Choroid plexus epithelial cell (primary cell): Measurements from ENCODE around the gene NOP53.

Experiments used
- DNase-seq: peaks from one replicate; pipeline ENCODE4 v3.0.0-alpha.2; 2010; ENCODE audit warnings: low read depth
- H3K4me3 ChIP-seq: 2 replicates; pipeline ENCODE4 v1.5.1; 2011; ENCODE audit warnings: low read depth, mild to moderate bottlenecking, control low read depth, low read length, moderate library complexity
- CTCF ChIP-seq: conservative IDR thresholded peaks from 2 replicates; pipeline ENCODE4 v1.5.1; 2011; ENCODE audit warnings: low read depth, mild to moderate bottlenecking, control low read depth, inconsistent platforms, low read length, moderate library complexity

The NOP53 gene

DNA sequence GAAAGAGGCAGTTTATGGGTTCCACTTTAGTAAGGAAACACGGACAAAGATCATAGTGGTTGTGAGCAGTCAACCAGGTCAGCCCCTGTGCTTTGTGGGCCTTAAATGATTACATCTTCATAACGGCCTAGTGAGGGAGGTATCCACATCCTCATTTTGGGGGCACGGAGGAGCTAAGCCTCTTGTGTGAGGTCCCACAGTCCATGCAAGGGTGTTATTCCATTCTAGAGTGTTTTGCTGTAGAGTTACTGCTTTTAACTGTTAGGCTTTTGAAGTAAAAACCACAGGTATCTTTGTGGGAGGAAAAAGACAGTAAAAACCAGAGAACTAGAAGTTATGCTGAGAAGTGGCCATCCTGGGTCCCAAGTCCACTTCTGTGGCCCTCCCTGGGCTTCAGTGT is 4.0 kb downstream of the NOP53 start:
- H3K4me3 ChIP-seq = no peak overlapping the region
- no peak for DNase-seq
- TF ChIP-seq CTCF = no peak

DNA sequence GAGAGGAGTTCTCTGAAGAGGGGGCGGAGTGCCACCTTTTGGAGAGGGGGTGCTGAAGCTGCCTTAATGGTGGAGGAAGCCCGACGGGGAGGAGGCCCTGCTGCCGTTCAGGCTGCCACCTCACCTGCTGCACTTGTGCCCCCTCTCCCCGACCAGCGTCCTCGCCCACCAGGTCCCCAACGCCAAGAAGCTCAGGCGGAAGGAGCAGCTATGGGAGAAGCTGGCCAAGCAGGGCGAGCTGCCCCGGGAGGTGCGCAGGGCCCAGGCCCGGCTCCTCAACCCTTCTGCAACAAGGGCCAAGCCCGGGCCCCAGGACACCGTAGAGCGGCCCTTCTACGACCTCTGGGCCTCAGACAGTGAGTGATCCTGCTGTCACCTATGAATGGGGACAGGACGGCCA is 5.4 kb downstream of the NOP53 start:
- DNase-seq = no peak
- no peak for TF ChIP-seq CTCF
- H3K4me3 ChIP-seq = no peak overlapping the region

DNA sequence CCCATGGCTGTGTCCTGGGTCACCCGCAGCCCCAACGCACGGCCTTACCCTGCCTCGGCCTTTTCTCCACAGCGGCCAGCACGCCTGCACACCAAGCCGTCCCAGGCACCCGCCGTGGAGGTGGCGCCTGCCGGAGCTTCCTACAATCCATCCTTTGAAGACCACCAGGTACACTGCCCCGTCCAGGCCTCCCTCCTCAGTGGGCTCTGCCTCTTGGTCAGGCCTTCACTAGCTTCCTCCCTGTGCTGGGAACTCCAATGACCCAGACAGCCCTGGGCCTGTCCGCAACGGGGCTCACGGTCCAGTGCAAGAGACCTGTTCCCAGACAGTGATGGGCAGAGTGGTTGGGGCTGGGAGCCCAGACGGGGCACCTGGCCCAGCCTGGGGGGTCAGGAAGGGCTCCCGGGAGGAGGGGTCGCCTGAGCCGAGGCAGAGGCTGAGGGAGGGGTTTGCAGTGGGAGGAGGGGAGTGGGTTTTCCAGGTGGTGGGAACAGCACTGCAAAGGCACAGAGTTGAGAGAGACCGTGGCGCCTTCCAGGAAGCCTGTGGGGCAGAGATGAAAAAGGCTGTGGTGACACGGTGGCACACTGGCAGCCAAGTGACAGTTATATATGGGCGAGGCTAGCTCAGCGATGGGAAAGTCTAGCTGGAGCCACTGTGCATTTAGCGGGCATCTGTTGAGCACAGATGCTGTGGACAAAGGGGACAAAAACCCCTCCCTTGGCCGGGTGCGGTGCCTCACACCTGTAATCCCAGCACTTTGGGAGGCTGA is 7.3 kb downstream of the NOP53 start:
- TF ChIP-seq CTCF = no peak
- DNase-seq = no peak
- no peak overlapping the region for H3K4me3 ChIP-seq

- no peak for TF ChIP-seq CTCF
- DNase-seq = no peak
- H3K4me3 ChIP-seq = no peak overlapping the region
Measured at GRCh38 chr19:47754206-47755064, 9.1 kb downstream of the NOP53 start.

DNA sequence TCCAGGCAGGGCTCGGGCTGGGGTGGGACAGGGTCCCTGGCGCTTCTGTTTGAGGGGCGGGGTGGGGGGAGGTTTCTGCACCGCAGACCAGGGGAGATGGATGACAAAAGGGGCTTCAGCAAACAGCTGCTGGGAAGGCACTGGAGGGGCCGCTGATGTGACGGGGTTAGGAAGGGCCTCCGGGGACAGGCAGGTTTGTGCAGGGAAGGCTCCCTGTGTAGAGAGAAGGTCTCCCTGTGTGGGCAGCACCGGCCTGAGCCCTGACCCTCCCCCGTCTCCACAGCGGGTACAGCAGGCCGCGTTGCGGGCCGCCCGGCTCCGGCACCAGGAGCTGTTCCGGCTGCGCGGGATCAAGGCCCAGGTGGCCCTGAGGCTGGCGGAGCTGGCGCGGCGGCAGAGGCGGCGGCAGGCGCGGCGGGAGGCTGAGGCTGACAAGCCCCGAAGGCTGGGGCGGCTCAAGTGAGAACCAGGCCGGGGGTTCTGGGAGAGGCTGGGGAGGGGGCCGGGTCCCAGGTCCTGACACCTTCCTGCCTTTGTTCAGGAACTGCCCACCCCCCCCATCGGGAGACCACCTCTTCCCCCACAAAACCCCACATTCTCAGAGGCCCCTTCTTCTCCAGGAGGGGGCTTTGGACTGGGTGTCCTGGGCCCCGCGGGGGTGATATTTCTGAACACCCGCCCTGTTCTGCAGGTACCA is 9.9 kb downstream of the NOP53 start:
- TF ChIP-seq CTCF = no peak
- no peak for DNase-seq
- H3K4me3 ChIP-seq = no peak overlapping the region

- H3K4me3 ChIP-seq = no peak overlapping the region
- TF ChIP-seq CTCF = no peak
- no peak for DNase-seq
Measured at GRCh38 chr19:47755762-47756626, 10.6 kb downstream of the NOP53 start.
